ENCODE data around the gene KCNH3. TPM values are rescaled to one million over a fixed set of nuclear protein-coding genes. Genes with fewer than 3 reads are reported as not detected.

KCNH3 gene
- total RNA-seq, 1 donor from 2014 or later: 0.41 TPM

- peak; percentile 11 for DNase-seq
- Histone ChIP-seq H3K36me3 (no peaks in the 10 kb centered on the region), H3K27me3 (ENCODE audit: low read depth) (peaks cover 72% of the 10 kb centered on the region), H3K4me1 (peaks cover 9% of the 10 kb centered on the region), H3K9me3 (replicated peaks) (no peaks in the 10 kb centered on the region), H3K4me3 (no peak overlapping the region), H3K27ac (replicated peaks) (no peak overlapping the region)
- intact Hi-C loops (cut with micrococcal nuclease): no loop called here
- TF ChIP-seq CTCF (IDR thresholded peaks at IDR 0.05; ENCODE audit: borderline replicate concordance): no peak
Observed at GRCh38 chr12:49543914-49544815, 5.3 kb downstream of the KCNH3 start.

GRCh38 chr12:49545815-49546214 lies 7.0 kb downstream of the KCNH3 start:
- Histone ChIP-seq H3K9me3 (replicated peaks) (no peaks in the 10 kb centered on the region), H3K36me3 (no peaks in the 10 kb centered on the region), H3K4me1 (peaks cover 15% of the 10 kb centered on the region), H3K27ac (replicated peaks) (no peak overlapping the region), H3K4me3 (no peak overlapping the region), H3K27me3 (ENCODE audit: low read depth) (peaks cover 66% of the 10 kb centered on the region)
- DNase-seq: no peak
- intact Hi-C loops (cut with micrococcal nuclease): no loop called here
- TF ChIP-seq CTCF (IDR thresholded peaks at IDR 0.05; ENCODE audit: borderline replicate concordance): no peak

GRCh38 chr12:49546481-49546880 lies 7.7 kb downstream of the KCNH3 start:
- Histone ChIP-seq H3K27me3 (ENCODE audit: low read depth) (peaks cover 64% of the 10 kb centered on the region), H3K36me3 (no peaks in the 10 kb centered on the region), H3K4me1 (peaks cover 16% of the 10 kb centered on the region), H3K4me3 (no peak overlapping the region), H3K27ac (replicated peaks) (no peak overlapping the region), H3K9me3 (replicated peaks) (no peaks in the 10 kb centered on the region)
- intact Hi-C loops (cut with micrococcal nuclease): no loop called here
- no peak for TF ChIP-seq CTCF (IDR thresholded peaks at IDR 0.05; ENCODE audit: borderline replicate concordance)
- no peak for DNase-seq

GRCh38 chr12:49547090-49547690 lies 8.4 kb downstream of the KCNH3 start:
- peaks cover 64% of the 10 kb centered on the region for H3K27me3 ChIP-seq (ENCODE audit: low read depth)
- intact Hi-C loops (cut with micrococcal nuclease): no loop called here

GRCh38 chr12:49548481-49548821 lies 9.6 kb downstream of the KCNH3 start:
- intact Hi-C loops (cut with micrococcal nuclease): no loop called here
- DNase-seq: no peak
- Histone ChIP-seq H3K4me1 (peaks cover 34% of the 10 kb centered on the region), H3K9me3 (replicated peaks) (no peaks in the 10 kb centered on the region), H3K36me3 (no peaks in the 10 kb centered on the region), H3K4me3 (peak overlapping the region; percentile 65), H3K27ac (replicated peaks) (no peak overlapping the region), H3K27me3 (ENCODE audit: low read depth) (peaks cover 57% of the 10 kb centered on the region)
- TF ChIP-seq CTCF (IDR thresholded peaks at IDR 0.05; ENCODE audit: borderline replicate concordance): no peak

More at GRCh38 chr12:49547090-49547690, 8.4 kb downstream of the KCNH3 start:
- Histone ChIP-seq H3K4me3 (no peak overlapping the region), H3K27ac (replicated peaks) (no peak overlapping the region), H3K9me3 (replicated peaks) (no peaks in the 10 kb centered on the region), H3K4me1 (peaks cover 23% of the 10 kb centered on the region), H3K36me3 (no peaks in the 10 kb centered on the region)
- no peak for DNase-seq
- no peak for TF ChIP-seq CTCF (IDR thresholded peaks at IDR 0.05; ENCODE audit: borderline replicate concordance)

Data from left ventricle myocardium inferior (tissue), 1 donor.